ENCODE measurements around the gene PSMB9. TPM values are rescaled to one million over a fixed set of nuclear protein-coding genes. Genes with fewer than 3 reads are reported as not detected.

Gene PSMB9
- total and polyA plus RNA-seq, 2 donors (not counting 1 experiment from before 2014, with no cell fraction given): 181 to 242 TPM

- H4K20me1 ChIP-seq (ENCODE audit: control insufficient read depth, insufficient read depth, low read length, poor library complexity, severe bottlenecking): peaks cover 3% of the 10 kb centered on the region
- DNase-seq: no peak
- H3K4me1 ChIP-seq (ENCODE audit: control insufficient read depth in 2 of 2, insufficient read depth in 2 of 2, low read length in 2 of 2): peaks cover 31 to 40% of the 10 kb centered on the region in 2 donors
- no peak overlapping the region for H2AFZ ChIP-seq (ENCODE audit: insufficient read depth, low read depth, low read length, poor library complexity, severe bottlenecking)
- H3K4me3 ChIP-seq (ENCODE audit: control extremely low read depth in 1 of 5, extremely low read depth in 1 of 5, insufficient read depth in 1 of 5, low read depth in 2 of 5, low read length in 4 of 5): no peak overlapping the region
- H3K27ac ChIP-seq (ENCODE audit: low read length in 2 of 2): peak overlapping the region in 1 of 2 donors; percentile 13
- peaks cover 22 to 63% of the 10 kb centered on the region in 2 experiments for H3K36me3 ChIP-seq (replicated peaks in 1 of 2; ENCODE audit: control extremely low read depth in 1 of 2, control insufficient read depth in 1 of 2, extremely low read depth in 1 of 2, insufficient read depth in 2 of 2, low read length in 1 of 2)
- CTCF ChIA-PET: interaction anchor here (0.7 to 8.1 kb wide), 7 partner anchors 11 to 135 kb away, joined by 3 to 359 read pairs (median 6); partner anchors contain the start of genes HLA-DMB, PSMB8 and TAP2
- Mint-ChIP-seq H3K27ac (peak overlapping the region; percentile 72), H3K4me1 (peaks cover 62% of the 10 kb centered on the region), H3K27me3 (no peaks in the 10 kb centered on the region), H3K4me3 (peak overlapping the region; percentile 26), H3K9me3 (ENCODE audit: insufficient read depth) (no peaks in the 10 kb centered on the region)
- WGBS (ENCODE audit: insufficient coverage): 95% methylated on average over 9 of the region's 14 CpGs
- no peaks in the 10 kb centered on the region for H3K27me3 ChIP-seq (replicated peaks in 1 of 4; ENCODE audit: control extremely low read depth in 1 of 4, control insufficient read depth in 3 of 4, insufficient read depth in 4 of 4, low read length in 3 of 4)
- H3K79me2 ChIP-seq (ENCODE audit: control insufficient read depth, insufficient read depth, low read length): peaks cover 80% of the 10 kb centered on the region
- TF ChIP-seq CTCF (IDR thresholded peaks at IDR 0.05) (no peak), EZH2 (IDR thresholded peaks at IDR 0.05; ENCODE audit: borderline replicate concordance, insufficient read depth, low read depth, low read length, poor library complexity, severe bottlenecking) (no peak)
- H3K9ac ChIP-seq (ENCODE audit: low read length): no peak overlapping the region
- no peak for ATAC-seq (ENCODE audit: low read depth)
- POLR2A ChIA-PET: interaction anchor here (0.6 to 6.4 kb wide), 3 partner anchors 11 to 113 kb away, joined by 3 to 282 read pairs (median 4); partner anchors contain the start of genes PSMB8 and TAP2
- intact Hi-C loops (cut with micrococcal nuclease): no loop called here
- H3K4me2 ChIP-seq (replicated peaks; ENCODE audit: low read depth, low read length, poor library complexity, severe bottlenecking): peak overlapping the region; percentile 55
- H3K9me3 ChIP-seq (ENCODE audit: control extremely low read depth in 1 of 3, control insufficient read depth in 2 of 3, insufficient read depth in 1 of 3, low read length in 2 of 3): no peaks in the 10 kb centered on the region
Observed at GRCh38 chr6:32857156-32857891, 3.3 kb downstream of the PSMB9 start.

- Mint-ChIP-seq H3K9me3 (ENCODE audit: insufficient read depth) (no peaks in the 10 kb centered on the region), H3K27me3 (no peaks in the 10 kb centered on the region), H3K27ac (peak overlapping the region; percentile 72), H3K4me3 (peak overlapping the region; percentile 26), H3K4me1 (peaks cover 59% of the 10 kb centered on the region)
- peaks cover 22 to 63% of the 10 kb centered on the region in 2 experiments for H3K36me3 ChIP-seq (replicated peaks in 1 of 2; ENCODE audit: control extremely low read depth in 1 of 2, control insufficient read depth in 1 of 2, extremely low read depth in 1 of 2, insufficient read depth in 2 of 2, low read length in 1 of 2)
- peak overlapping the region; percentile 55 for H3K4me2 ChIP-seq (replicated peaks; ENCODE audit: low read depth, low read length, poor library complexity, severe bottlenecking)
- ATAC-seq (ENCODE audit: low read depth): no peak
- TF ChIP-seq EZH2 (IDR thresholded peaks at IDR 0.05; ENCODE audit: borderline replicate concordance, insufficient read depth, low read depth, low read length, poor library complexity, severe bottlenecking): no peak
- TF ChIP-seq CTCF (IDR thresholded peaks at IDR 0.05): no peak
- H4K20me1 ChIP-seq (ENCODE audit: control insufficient read depth, insufficient read depth, low read length, poor library complexity, severe bottlenecking): no peaks in the 10 kb centered on the region
- intact Hi-C loops (cut with micrococcal nuclease): no loop called here
- DNase-seq: no peak
- H3K9ac ChIP-seq (ENCODE audit: low read length): no peak overlapping the region
- ChIA-PET POLR2A (interaction anchor here (0.6 to 6.4 kb wide), 3 partner anchors 10 to 1182 kb away, joined by 3 to 282 read pairs (median 4); partner anchors contain the start of genes PSMB8 and TAP2), CTCF (interaction anchor here (1.0 to 8.1 kb wide), 7 partner anchors 10 to 126 kb away, joined by 3 to 359 read pairs (median 6); partner anchors contain the start of genes PSMB8 and TAP2)
- H3K9me3 ChIP-seq (ENCODE audit: control extremely low read depth in 1 of 3, control insufficient read depth in 2 of 3, insufficient read depth in 1 of 3, low read length in 2 of 3): no peaks in the 10 kb centered on the region
- H3K4me1 ChIP-seq (ENCODE audit: control insufficient read depth in 2 of 2, insufficient read depth in 2 of 2, low read length in 2 of 2): peaks cover 29 to 38% of the 10 kb centered on the region in 2 donors
- H3K27ac ChIP-seq (ENCODE audit: low read length in 2 of 2): peak overlapping the region; percentile 15 to 67
- H3K4me3 ChIP-seq (ENCODE audit: control extremely low read depth in 1 of 5, extremely low read depth in 1 of 5, insufficient read depth in 1 of 5, low read depth in 2 of 5, low read length in 4 of 5): no peak overlapping the region
- H3K79me2 ChIP-seq (ENCODE audit: control insufficient read depth, insufficient read depth, low read length): peaks cover 71% of the 10 kb centered on the region
- WGBS (ENCODE audit: insufficient coverage): 64% methylated on average over 5 of the region's 5 CpGs
- no peak overlapping the region for H2AFZ ChIP-seq (ENCODE audit: insufficient read depth, low read depth, low read length, poor library complexity, severe bottlenecking)
- no peaks in the 10 kb centered on the region for H3K27me3 ChIP-seq (replicated peaks in 1 of 4; ENCODE audit: control extremely low read depth in 1 of 4, control insufficient read depth in 3 of 4, insufficient read depth in 4 of 4, low read length in 3 of 4)
Observed at GRCh38 chr6:32858194-32858593, 4.2 kb downstream of the PSMB9 start.
